Measurements from ENCODE around the gene VRTN.

Gene VRTN

DNA sequence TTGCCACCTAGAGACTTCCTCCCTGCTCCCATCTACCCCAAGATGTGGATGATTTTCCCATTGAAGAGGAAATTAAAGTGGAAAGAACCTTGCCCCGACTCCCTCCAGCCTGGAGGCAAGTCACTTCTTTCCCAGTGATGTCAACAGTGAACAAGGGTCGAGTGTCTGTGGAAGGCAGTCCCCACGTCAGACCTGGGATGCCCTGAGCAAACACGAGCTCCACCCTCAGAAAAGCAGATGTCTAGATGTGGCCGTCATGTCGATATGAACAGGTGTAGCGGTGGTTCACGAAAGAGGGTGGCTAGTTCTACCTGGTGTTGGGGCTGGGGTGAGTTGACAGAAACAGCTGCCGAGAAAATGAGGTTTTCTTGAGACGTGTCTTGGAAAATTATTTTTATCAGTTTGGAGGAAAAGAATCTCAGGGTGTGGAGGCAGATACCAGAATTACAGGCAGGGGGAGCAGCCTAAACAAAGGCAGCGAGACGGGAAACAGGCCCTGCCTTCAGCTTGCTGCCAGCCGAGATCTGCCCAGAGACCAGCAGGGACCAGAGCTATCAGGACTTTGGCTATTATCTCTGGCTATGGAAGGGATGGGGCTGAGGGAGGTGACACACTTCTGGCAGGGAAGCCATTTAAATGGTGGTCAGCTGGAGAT is 51.9 kb downstream of the VRTN start:
- DNase-seq = no peak

DNA sequence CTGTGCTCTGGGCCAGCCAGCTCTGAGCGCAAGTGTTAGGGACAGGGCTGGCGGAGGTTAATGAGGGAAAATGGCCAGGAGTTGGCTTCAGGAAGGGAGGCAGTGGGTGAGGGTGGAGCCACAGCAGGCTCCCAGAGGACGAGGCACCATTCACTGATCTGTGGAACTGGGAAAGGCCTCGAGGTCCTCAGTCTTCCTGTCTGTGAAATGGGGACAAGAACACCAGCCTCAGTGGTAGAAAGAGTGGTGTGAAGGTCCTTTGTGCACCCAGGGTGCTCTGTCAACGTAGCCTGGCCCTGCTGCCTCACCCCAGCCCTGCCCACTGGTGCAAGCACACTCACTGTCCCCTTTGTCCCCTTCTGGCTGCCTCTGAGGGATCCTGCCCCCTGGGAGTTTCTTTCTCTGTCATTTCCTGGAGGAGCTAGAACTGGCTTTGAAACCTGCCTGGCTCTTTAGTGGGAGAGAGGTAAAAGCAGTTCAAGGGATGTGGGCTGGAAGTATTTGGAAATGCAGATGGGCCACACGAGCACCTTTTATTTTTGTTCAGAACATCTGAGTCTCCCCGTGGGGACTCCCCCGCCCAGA is 52.7 kb downstream of the VRTN start:
- no peak for DNase-seq

DNA sequence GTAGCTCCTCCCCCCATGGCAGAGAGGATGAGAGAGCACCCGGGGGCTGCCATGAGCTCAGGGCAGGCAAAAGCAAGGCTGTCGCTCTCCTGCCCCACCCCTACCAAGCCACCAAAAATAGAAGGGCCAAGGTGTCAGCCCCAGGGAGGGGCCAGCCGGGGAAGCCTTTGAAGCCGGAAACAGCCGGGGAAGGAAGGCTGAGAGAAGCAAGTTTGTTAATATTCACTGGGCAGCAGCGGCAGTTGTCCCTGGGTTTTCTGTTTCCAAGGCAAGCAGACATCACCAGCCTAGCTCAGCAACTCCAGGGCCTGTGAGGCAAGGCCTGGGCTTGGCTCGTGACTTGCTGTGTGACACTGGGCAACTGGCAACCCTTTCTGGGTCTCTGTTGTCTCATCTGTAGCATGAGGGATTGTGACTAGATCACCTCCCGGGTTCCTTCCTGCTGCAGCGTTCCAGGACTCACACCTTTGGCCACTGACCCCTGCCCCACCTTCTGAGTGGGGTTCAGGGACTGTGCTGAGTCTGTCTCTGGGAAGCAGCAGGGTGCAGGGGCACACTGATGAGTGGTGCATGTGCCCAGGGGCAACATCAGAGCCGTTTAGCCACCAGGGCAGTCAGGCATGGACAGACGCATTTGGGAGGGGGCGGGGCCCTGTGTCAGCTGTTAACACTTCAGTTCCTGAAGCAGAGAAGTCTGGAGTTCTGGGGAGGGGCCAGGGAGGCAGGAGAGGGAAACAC is 53.4 kb downstream of the VRTN start:
- peak; percentile 81 to 82 for DNase-seq

DNA sequence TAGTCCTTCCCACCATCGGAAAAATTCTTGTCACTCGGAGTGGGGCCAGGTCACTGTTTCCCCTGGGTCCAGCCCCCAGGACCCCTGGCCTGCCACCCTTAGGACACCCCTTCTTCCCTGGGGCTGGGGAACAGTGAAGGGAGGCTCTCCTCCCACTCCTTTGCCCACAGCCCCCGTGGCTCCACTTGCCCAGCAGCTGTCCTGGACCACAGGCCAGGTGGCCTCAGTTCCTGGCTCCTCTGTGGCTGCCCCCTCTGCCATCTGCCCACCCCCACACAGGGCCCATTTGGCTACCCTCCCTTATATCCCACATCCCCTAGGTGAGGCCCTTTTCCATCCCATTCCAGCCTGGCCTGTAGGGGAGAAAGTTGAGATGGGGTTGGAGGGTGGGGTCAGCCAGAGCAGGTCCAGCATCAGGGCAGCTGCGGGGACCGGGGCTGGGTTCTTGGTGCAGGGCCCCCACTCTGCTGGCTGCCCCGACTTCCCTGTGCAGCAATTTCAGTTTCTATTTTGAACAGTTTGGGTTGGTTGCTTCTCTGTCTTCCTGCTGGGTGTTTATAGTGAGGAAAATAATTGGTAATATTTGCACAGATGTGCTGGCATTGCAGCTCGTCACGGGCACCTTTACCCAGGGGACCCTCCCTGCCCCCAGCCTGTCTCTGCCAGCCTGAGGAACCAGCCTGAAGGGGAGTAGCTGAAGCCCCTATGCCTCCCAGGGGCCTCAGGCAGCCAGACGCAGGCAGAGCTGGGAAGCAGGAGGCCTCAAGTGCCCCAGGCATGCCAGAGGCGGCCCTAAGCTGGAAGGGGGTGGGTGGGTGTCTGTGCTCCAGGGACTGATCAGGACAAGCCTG is 54.4 kb downstream of the VRTN start:
- peak in 1 of 2 donors; percentile 21 for DNase-seq

DNA sequence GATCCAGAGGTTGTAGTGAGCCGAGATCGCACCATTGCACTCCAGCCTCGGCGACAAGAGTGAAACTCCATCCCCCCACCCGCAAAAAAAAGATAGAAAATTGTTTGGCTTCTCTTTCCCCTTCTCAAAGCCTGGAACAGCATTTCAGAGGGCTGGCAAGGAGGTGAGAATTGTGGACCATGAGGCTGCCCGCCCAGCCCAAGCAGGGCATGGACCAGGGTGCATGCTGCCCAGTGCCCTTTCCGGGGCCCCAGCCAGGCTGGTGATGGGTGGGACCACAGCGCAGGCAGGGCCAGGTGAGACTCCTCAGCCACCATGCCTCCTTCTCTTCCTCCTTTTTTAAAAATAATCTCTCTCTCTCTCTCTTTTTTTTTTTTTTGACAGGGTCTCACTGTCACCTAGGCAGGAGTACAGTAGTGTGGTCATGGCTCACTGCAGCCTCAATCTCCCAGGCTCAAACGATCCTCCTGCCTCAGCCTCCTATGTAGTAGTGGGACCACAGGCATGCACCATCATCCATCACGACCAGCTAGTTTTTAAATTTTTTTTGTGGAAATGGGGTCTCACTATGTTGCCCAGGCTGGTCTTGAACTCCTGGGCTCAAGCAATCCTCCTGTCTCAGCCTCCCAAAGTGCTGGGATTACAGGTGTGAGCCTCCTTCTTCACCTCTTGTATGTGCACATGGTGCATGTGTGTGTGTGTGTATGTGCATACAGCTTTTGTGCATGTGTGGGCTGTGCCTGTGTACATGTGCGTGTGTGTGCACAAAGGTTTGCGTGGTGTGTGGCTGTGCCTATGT is 55.5 kb downstream of the VRTN start:
- DNase-seq = no peak

DNA sequence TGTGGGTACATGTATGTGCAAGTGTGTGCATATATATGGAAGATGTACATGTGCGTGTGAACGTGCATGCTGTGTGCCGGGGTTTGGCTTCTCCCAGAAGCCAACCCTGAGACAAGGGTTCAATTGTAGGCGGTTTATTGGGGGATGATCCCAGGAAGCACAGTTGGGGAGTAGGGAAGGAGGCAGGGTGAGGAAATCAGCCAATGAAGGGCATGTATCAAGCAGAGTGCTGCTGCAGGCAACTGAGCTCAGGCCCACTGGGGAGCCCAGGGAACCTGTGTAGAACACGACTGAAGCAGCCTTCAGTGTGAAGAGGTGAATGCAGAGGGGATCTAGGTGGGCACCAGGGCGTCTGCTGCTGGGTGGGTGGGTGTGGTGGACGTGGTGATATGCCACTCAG is 56.2 kb downstream of the VRTN start:
- DNase-seq = no peak

DNA sequence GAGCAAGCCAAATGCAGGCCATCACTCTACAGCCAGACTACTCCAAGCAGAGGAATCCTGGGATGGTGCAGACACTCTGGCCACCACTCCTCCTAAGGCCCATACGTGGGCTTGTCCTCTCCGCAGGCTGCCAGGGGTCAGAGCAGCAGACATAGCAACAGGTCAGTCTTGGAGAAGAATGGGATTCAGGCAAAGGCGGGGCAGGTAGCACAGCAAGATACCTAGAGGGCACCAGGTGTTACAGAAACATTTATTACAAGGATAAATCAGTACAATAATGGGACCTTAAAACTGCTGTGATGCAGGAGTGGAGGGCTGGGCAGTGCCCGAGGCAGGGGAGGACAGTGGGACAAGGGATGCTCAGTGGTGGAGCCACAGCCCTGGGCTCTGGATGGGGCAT is 57.4 kb downstream of the VRTN start:
- no peak for DNase-seq

DNA sequence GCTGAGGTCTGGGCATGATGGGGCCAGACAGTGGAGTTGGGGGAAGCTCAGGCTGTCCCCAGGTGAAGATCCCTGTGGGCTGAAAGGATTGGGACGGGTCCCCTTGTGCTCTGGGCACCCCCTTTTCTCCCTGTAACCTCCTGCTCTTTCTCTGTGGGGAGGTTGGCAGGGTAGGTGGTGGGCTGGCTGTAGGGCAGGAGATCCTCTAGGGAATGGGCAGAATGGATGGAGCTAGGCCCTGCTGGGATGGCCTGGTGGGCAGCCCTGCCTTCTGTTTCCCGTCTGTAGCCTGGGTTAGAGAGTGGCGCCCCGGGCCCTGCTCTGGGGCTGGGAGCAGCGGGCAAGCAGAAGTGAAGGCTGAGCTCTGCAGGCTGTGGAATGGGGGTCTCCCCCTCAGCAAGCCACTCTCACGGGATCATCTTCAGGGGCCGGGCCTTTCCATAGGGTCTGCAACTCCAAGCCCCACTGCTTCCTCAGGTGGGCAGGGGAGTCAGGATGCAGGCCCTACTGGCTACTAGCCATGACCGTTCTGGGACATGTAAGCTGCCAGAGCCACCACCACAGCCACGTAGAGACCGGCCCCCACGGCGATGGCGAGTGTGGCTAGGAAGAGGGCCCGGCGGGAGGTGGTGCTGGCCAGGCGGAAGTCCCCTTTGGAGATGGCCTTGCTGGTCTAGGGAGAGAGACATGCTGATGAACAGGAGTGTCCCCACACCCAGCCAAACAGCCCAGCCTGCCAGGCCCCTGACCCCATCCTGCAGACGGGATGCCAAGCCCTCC is 58.9 kb downstream of the VRTN start:
- no peak for DNase-seq

DNA sequence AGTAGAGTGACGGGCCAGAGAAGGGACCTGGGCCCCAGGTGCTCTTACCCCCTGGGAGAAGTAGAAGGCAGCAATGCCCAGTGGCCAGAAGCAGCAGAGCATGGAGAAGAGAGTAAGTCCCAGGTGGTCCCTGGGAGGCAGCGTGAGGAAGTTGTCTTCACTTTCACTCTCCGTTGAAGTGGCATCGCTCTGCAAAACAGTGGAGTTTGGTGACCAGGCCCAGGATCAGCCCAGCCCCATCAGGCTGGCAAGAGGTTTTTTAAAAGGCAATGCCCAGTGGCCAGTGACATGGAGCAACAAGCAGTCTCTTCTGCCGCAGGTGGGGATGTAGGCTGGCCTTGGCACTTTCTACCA is 59.5 kb downstream of the VRTN start:
- no peak for DNase-seq

DNA sequence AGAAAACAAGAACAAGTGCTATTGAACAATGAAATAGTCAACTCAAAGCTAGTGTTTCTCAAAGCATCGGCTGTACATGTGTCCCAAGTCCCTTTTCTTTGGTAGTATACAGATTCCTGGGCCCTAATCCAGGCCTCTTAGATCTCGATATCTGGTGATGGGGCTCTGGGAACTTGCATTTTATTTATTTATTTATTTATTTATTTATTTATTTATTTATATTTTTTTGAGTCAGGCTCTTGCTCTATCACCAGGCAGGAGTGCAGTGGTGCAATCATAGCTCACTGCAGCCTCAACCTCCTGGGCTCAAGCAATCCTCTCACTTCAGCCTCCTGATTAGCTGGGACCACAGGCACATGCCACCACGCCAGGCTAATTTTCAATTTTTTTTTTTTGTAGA is 60.6 kb downstream of the VRTN start:
- DNase-seq = no peak

DNA sequence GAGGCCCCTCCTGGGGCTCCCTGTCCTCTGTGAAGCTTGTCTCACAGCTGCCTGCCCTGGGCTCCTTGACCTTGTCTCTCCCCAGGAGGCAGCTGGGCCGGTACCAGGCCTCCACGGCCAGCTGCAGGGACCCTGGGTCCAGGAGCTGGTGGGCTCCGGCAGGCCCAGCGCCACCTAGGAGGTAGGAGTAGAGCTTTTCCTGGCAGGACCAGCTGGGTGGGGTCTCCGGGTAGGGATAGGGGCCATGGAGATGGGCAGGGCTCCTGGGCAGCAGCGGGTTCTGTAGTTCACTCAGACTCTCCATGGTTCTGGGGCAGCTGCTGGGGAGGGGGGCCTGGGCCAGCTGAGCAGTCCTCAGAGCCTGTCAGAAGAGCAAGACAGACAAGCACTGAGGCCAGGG is 61.2 kb downstream of the VRTN start:
- DNase-seq = no peak
